Measurements from ENCODE around the gene MED22.

The MED22 gene

GRCh38 chr9:133355881-133356357 lies 8.0 kb upstream of the MED22 start:
- DNase-seq (ENCODE audit: low read depth, low spot score), result peak; percentile 39

GRCh38 chr9:133354766-133355165 lies 6.8 kb upstream of the MED22 start:
- no peak for DNase-seq (ENCODE audit: low read depth, low spot score)

- no peak for DNase-seq (ENCODE audit: low read depth, low spot score)
These were observed 5.6 kb upstream of the MED22 start for GRCh38 chr9:133353548-133353947.

- no peak for DNase-seq (ENCODE audit: low read depth, low spot score)
These were observed 4.9 kb upstream of the MED22 start for GRCh38 chr9:133352635-133353340.

GRCh38 chr9:133351908-133352634 lies 4.1 kb upstream of the MED22 start:
- DNase-seq (ENCODE audit: low read depth, low spot score), result peak; percentile 57

- no peak for DNase-seq (ENCODE audit: low read depth, low spot score)
These were observed 3.6 kb upstream of the MED22 start for GRCh38 chr9:133351526-133351907.

- no peak for DNase-seq (ENCODE audit: low read depth, low spot score)
These were observed 2.2 kb upstream of the MED22 start for GRCh38 chr9:133349965-133350616.

GRCh38 chr9:133348718-133349573 lies 1.0 kb upstream of the MED22 start:
- DNase-seq (ENCODE audit: low read depth, low spot score), result no peak

- peak; percentile 63 for DNase-seq (ENCODE audit: low read depth, low spot score)
These were observed 381 bp downstream of the MED22 start for GRCh38 chr9:133347515-133347984.

GRCh38 chr9:133346021-133346785 lies 1.7 kb downstream of the MED22 start:
- DNase-seq (ENCODE audit: low read depth, low spot score), result no peak

GRCh38 chr9:133345596-133345995 lies 2.3 kb downstream of the MED22 start:
- no peak for DNase-seq (ENCODE audit: low read depth, low spot score)

GRCh38 chr9:133344979-133345378 lies 3.0 kb downstream of the MED22 start:
- DNase-seq (ENCODE audit: low read depth, low spot score), result no peak

GRCh38 chr9:133344071-133344470 lies 3.9 kb downstream of the MED22 start:
- DNase-seq (ENCODE audit: low read depth, low spot score), result no peak

- no peak for DNase-seq (ENCODE audit: low read depth, low spot score)
These were observed 5.4 kb downstream of the MED22 start for GRCh38 chr9:133342570-133342969.

- no peak for DNase-seq (ENCODE audit: low read depth, low spot score)
These were observed 5.9 kb downstream of the MED22 start for GRCh38 chr9:133342069-133342406.

GRCh38 chr9:133341369-133342068 lies 6.4 kb downstream of the MED22 start:
- DNase-seq (ENCODE audit: low read depth, low spot score), result no peak

- no peak for DNase-seq (ENCODE audit: low read depth, low spot score)
These were observed 7.0 kb downstream of the MED22 start for GRCh38 chr9:133340916-133341315.

GRCh38 chr9:133340256-133340655 lies 7.7 kb downstream of the MED22 start:
- DNase-seq (ENCODE audit: low read depth, low spot score), result no peak

- DNase-seq (ENCODE audit: low read depth, low spot score), result no peak
These were observed 8.3 kb downstream of the MED22 start for GRCh38 chr9:133339641-133340040.
